Activated B cell treated with CpG ODN at 0.5 μM for 24 hours (primary cell): Measurements from ENCODE around the gene TNF. TPM values are rescaled to one million over a fixed set of nuclear protein-coding genes. Genes with fewer than 3 reads are reported as not detected.

ENCODE experiments used
- ATAC-seq: fragments of 200-7000 bp; cut with Tn5 transposase; one replicate; pipeline ENCODE4 v1.10.0; 2021; ENCODE audit warnings: low read depth, mild to moderate bottlenecking, moderate library complexity
- CTCF ChIA-PET: fragments of 350-600 bp; sonication (Branson Sonifier 250); formaldehyde crosslinking; loops from one replicate; lab custom pipeline; 2021; ENCODE audit warnings: antibody characterized with exemption; lab: Charles Lee
- POLR2A ChIA-PET: fragments of 350-600 bp; sonication (Branson Sonifier 250); formaldehyde crosslinking; loops from one replicate; lab custom pipeline; 2021; ENCODE audit warnings: antibody characterized with exemption; lab: Charles Lee
- DNase-seq: peaks from one replicate; pipeline ENCODE4 v3.0.0; 2022
- H3K27ac Mint-ChIP-seq: one replicate; pipeline ENCODE4 v1.8.0; 2020; ENCODE audit warnings: mixed read lengths
- H3K27me3 Mint-ChIP-seq: one replicate; pipeline ENCODE4 v1.8.0; 2021; ENCODE audit warnings: mixed read lengths
- H3K36me3 Mint-ChIP-seq: one replicate; pipeline ENCODE4 v1.8.0; 2021; ENCODE audit warnings: low read depth, mixed read lengths
- H3K4me1 Mint-ChIP-seq: one replicate; pipeline ENCODE4 v1.8.0; 2021; ENCODE audit warnings: mixed read lengths
- H3K4me3 Mint-ChIP-seq: one replicate; pipeline ENCODE4 v1.8.0; 2020; ENCODE audit warnings: mild to moderate bottlenecking, mixed read lengths
- H3K9me3 Mint-ChIP-seq: one replicate; pipeline ENCODE4 v1.8.0; 2020; ENCODE audit warnings: mixed read lengths
- CTCF ChIP-seq: fragments of 200-600 bp; IDR thresholded peaks from one replicate; pipeline ENCODE4 v1.8.0; 2022; ENCODE audit warnings: antibody characterized with exemption, mild to moderate bottlenecking
- intact Hi-C: fragments of 100-400 bp; cut with micrococcal nuclease; formaldehyde crosslinking; loops from one replicate; pipeline ENCODE4 v1.15.1; 2024
- total RNA-seq: library from RNA; stranded (reverse); gene quantifications from 2 replicates; pipeline ENCODE4 v1.2.3, GENCODE V29; 2022

The TNF gene
- total RNA-seq, 1 donor from 2014 or later = 139 TPM

- Mint-ChIP-seq H3K27me3 (no peaks in the 10 kb centered on the region), H3K4me1 (peaks cover 53% of the 10 kb centered on the region), H3K36me3 (peaks cover 18% of the 10 kb centered on the region), H3K9me3 (no peaks in the 10 kb centered on the region), H3K4me3 (peak within 1 kb of the TSS; percentile 93), H3K27ac (peak within 1 kb of the TSS; percentile 97)
- ChIA-PET CTCF (interaction anchor here (0.8 to 25.8 kb wide), 5 partner anchors 32 to 412 kb away, joined by 4 to 773 read pairs (median 4); partner anchors contain the start of genes LST1, LTA, LTB and NCR3), POLR2A (interaction anchor here (0.6 to 8.7 kb wide), 10 partner anchors 13 to 618 kb away, joined by 3 to 234 read pairs (median 10); partner anchors contain the start of genes APOM, BAG6, C6orf47 and EGFL8)
- TF ChIP-seq CTCF = peak; percentile 89
- peak; percentile 79 for DNase-seq
- peak; percentile 60 for ATAC-seq
- intact Hi-C loops = loop anchor here (1.0 to 10.0 kb wide), 6 partner anchors 52 to 648 kb away; partner anchors contain the start of genes EHMT2, GPSM3, PBX2 and VARS1
Measured at GRCh38 chr6:31546339-31546957, 28.9 kb upstream of the TNF start, which contains the start of gene ATP6V1G2. Gene ATP6V1G2 (minus strand): TSS chr6:31546608. CDS start chr6:31546559, 49 bp downstream.

DNA sequence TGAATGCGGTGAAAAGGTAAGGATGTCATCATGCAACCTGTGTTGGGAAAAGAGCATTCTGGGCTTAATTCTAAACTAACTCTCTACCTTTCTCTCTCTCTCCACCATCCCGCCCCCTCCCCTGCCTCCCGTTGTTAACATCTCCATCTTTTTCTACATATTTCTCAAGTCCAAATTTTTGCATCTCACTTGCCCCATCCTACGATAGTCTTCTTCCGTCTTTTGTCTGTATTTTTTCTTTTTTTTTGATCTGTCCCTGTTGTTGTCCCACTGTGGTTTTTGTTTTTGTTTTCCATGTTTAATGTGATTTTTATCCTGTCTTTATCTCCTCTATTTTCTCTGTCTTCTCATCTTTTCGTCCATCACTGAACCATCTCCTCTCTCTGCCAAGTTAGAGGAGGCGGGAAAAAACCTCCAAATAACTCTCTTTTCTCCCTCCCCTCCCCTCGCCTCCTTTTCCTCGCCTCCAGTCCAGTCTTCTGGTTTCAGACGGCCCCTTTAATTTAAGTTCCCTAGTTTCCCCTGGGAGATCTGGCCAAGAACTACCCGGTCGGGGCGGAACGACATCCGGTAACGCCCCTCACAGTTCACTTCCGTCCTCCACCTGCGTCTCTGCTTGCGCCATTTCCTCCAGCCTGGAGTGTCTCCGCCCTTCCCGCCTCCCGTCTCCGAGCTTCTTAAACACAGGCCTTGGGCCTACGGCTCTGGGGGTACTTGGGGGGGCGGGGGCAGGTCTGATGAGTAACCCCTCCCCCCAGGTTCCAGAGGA lies 28.2 kb upstream of the TNF start, which contains the start of gene NFKBIL1:
Gene NFKBIL1, plus strand, starts transcription at position 651 of the 769 bp plus-strand sequence. Its CDS starts 87 bp downstream, at position 738.
- Mint-ChIP-seq H3K4me3 (peak within 1 kb of the TSS; percentile 93), H3K9me3 (no peaks in the 10 kb centered on the region), H3K4me1 (peaks cover 53% of the 10 kb centered on the region), H3K27me3 (no peaks in the 10 kb centered on the region), H3K36me3 (peaks cover 11% of the 10 kb centered on the region), H3K27ac (peak within 1 kb of the TSS; percentile 97)
- ChIA-PET CTCF (interaction anchor here (0.8 to 25.8 kb wide), 7 partner anchors 13 to 412 kb away, joined by 3 to 773 read pairs (median 4); partner anchors contain the start of genes LST1, LTA, LTB and NCR3), POLR2A (interaction anchor here (0.5 to 8.7 kb wide), 24 partner anchors 9 to 931 kb away, joined by 3 to 234 read pairs (median 6); partner anchors contain the start of genes APOM, BAG6, C6orf47 and LST1)
- intact Hi-C loops = loop anchor here (1.0 to 10.0 kb wide), 17 partner anchors 12 to 648 kb away; partner anchors contain the start of genes ABHD16A, BAG6, EHMT2 and GPSM3
- ATAC-seq = peak; percentile 82
- peak; percentile 85 for DNase-seq
- TF ChIP-seq CTCF = no peak

DNA sequence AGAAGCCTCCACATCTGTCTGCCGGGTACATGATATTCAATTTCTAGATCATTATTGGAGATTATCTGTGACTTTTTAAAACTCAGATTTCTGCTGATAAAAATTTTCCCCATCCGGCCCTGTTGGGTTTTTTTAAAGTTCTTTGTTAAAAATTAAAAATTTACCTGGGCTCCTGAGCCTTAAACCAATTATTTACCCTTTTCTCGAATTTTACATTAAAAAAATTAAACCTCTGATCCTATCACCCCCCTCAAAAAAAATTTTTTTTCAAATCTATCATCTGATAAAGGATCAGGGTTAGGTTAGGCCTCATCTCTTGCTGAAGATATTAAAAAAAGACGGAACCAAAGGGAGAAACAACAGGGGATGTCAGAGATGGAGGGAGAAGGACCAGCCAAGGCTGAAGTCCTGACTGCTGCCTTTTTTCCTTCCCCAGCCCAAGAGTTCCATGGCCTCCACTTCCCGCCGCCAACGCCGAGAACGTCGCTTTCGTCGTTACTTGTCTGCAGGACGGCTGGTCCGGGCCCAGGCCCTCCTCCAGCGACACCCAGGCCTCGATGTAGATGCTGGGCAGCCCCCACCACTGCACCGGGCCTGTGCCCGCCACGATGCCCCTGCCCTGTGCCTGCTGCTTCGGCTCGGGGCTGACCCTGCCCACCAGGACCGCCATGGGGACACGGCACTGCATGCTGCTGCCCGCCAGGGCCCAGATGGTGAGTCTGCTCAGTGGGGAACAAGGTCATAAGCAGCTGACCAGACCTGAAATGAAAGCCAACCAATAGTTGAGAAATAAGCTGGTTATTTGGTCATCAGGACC lies 27.4 kb upstream of the TNF start:
- intact Hi-C loops = loop anchor here (1.0 to 10.0 kb wide), 13 partner anchors 11 to 647 kb away; partner anchors contain the start of genes ABHD16A, BAG6, EHMT2 and GPSM3
- POLR2A ChIA-PET = interaction anchor here (0.6 to 8.7 kb wide), 28 partner anchors 9 to 932 kb away, joined by 3 to 234 read pairs (median 6); partner anchors contain the start of genes BAG6, LSM2, LST1 and LTA
- no peak for DNase-seq

More for the DNA sequence above, 27.4 kb upstream of the TNF start:
- H3K9me3 Mint-ChIP-seq = no peaks in the 10 kb centered on the region
- CTCF ChIA-PET = interaction anchor here (0.8 to 25.8 kb wide), 7 partner anchors 12 to 283 kb away, joined by 3 to 773 read pairs (median 3); partner anchors contain the start of genes BAG6, LST1, LTA and LTB
- H3K27me3 Mint-ChIP-seq = no peaks in the 10 kb centered on the region
- peak overlapping the region; percentile 97 for H3K27ac Mint-ChIP-seq
- peak overlapping the region; percentile 93 for H3K4me3 Mint-ChIP-seq
- ATAC-seq = no peak
- TF ChIP-seq CTCF = no peak
- H3K36me3 Mint-ChIP-seq = peaks cover 8% of the 10 kb centered on the region
- peaks cover 49% of the 10 kb centered on the region for H3K4me1 Mint-ChIP-seq
